GM18909 (cell line): ENCODE results near the gene GJA9.

ENCODE experiments used
- ATAC-seq: cut with Tn5 transposase; IDR thresholded peaks from one replicate; pipeline ENCODE4 v1.9.1; 2021; ENCODE audit warnings: mild to moderate bottlenecking; ENCODE audit not compliant: unreplicated experiment, poor library complexity

GJA9 gene

GRCh38 chr1:38834221-38834782 is 47.1 kb downstream of the GJA9 start:
- no peak for ATAC-seq

GRCh38 chr1:38833146-38833545 is 48.2 kb downstream of the GJA9 start:
- ATAC-seq: no peak

GRCh38 chr1:38832370-38832734 is 49.0 kb downstream of the GJA9 start:
- ATAC-seq: no peak

GRCh38 chr1:38831731-38832369 is 49.5 kb downstream of the GJA9 start:
- no peak for ATAC-seq

DNA sequence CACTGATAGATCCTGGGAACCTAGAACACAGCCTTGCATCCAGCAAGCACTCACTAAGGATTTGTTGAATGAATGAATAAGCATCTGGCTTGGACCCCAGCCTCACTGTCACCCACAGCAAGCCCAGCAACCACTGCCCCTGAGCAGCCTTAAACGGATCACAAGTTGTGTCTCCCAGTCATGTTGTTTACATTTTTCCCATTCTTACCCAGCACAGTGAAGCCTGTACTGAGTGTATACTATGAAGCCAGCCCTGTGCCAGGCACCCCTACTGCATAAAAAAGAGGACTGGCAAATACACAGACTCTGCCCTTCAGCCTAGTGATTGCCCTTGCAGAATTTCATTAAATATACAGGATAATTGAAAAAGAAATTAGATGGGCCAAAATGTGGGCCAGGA is 52.0 kb downstream of the GJA9 start:
- ATAC-seq: no peak

DNA sequence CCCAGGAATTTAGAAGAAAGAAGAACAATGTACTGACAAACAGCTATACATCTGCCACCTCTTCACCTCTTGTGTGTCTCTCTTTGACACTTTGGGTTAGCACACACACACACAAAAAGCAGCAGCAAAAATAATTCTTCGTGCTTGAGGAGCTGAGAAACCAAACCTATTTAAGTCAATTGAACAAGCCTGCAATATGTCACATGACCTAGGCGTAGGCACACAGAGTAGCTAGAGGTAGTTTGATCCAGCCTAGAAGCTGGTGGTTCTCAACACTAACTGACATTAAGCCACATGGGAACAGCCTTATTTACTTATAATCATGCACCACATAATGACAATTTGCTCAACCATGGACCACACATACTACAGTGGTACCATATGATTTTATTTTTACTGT is 54.1 kb downstream of the GJA9 start:
- ATAC-seq: no peak

DNA sequence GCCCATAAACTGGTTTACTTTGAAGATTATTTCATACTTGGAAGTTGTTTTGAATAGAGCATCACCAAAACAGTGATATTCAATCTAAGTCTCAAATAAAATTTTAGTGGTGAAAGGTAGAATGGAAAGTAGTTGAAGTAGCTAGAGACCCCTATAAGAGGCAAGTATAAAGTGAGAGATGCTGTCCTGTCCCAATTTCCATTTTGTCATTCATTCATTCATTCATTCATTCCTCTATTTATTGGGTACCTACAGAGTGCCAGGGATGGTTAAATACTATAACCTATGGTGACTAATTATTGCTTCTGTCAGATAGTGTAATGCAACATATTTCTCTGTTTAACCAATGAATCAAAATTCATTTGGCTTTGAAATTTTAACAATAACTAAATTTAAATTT is 54.5 kb downstream of the GJA9 start:
- no peak for ATAC-seq

DNA sequence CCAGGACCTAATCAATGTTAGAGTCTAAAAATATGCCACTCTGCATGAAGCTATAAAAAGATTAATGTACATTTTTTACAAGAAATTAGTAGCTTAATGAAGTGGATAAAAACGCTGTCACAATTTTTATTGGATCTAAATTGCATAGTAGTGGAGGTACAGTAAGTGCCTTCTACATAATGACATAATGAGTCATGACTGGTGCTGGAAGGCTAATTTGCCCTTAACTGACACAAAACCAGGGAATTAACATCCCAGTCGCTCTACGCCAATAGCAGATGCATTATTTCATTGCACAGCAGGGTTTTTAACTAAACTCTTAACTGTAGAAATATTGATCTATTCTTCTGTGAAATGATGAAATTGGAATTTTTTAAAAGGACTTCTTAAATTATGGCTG is 55.1 kb downstream of the GJA9 start:
- ATAC-seq: no peak
